ENCODE data around the gene DCLK2.

- TF ChIP-seq SP2 (CRISPR knock-in tag; IDR thresholded peaks at IDR 0.05): no peak
- no peak for TF ChIP-seq ZFP36 (IDR thresholded peaks at IDR 0.05; ENCODE audit: borderline replicate concordance, low read depth, low read length, partially characterized antibody)
- TF ChIP-seq ARID3A (IDR thresholded peaks at IDR 0.05; ENCODE audit: low read depth, low read length): no peak
- no peak for TF ChIP-seq CTCF (CRISPR knock-in tag; IDR thresholded peaks at IDR 0.05)
- no peak for TF ChIP-seq HIVEP1 (CRISPR knock-in tag; IDR thresholded peaks at IDR 0.05)
- no peak for TF ChIP-seq JUN (CRISPR knock-in tag; IDR thresholded peaks at IDR 0.05)
- no peak for TF ChIP-seq POLR2AphosphoS2 (IDR thresholded peaks at IDR 0.05; ENCODE audit: low read depth, low read length)
- no peak for TF ChIP-seq RXRA (CRISPR knock-in tag; IDR thresholded peaks at IDR 0.05)
These were observed 45.2 kb upstream of the DCLK2 start for GRCh38 chr4:150033081-150033480.
